HG03457 (cell line): Measurements from ENCODE around the gene ATP11C.
"Not testable (repeated sequence)": the region's sequence is repeated elsewhere in the genome, so short reads cannot be mapped to it uniquely, and the experiment has no call there.

ENCODE experiments used
- ATAC-seq: cut with Tn5 transposase; IDR thresholded peaks from one replicate; pipeline ENCODE4 v1.9.1; 2021; ENCODE audit warnings: moderate number of reproducible peaks; ENCODE audit not compliant: unreplicated experiment

ATP11C gene

DNA sequence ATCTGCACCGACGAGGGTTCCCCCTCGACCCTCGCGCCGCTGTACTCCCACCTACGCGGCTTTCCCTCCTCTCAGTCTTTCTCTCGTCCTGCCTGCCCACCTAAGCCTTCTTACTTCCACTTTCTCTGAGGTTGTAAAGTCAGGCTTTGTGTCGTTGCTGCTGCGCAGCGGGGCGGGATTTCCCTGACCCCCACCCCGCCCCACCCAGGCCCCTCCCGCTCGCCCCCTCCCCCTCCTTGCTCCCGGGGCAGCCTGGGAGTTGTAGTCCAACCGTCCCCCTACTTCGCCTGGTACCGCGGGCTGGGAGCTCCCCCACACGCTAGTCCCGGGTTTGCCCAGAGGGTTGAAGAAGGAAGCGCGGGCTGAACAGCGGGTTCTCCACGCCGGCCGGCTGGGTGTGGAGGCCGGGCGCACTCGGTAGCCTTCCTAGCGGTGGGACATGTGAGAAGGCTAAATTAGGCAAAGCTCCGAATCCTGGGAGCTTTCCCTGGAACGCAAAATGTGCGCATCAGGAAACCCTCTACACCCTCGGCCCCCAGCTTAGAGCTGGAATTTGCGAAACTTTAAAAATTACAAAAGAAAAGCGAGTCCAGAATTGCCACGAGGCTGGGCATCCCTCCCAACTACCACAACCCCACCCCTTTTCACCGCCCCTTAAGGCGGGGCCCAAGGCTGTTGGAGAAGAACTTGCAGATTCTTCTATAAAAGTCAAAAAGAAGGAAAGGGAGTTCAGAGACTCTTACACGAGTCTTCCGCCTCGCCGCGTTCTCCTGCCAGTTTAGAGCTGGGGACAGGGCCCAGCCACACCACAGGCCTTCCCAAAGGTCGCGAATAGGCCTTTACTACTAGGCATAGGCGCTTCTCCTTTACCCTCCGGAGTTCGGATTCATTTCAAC lies at the start of gene ATP11C:
Gene ATP11C, minus strand, starts transcription at position 153 of the 896 bp plus-strand sequence. CDS start 1,011 bp downstream, outside the sequence.
- peak; percentile 80 for ATAC-seq

GRCh38 chrX:139974471-139974870 lies 41.6 kb upstream of the ATP11C start:
- ATAC-seq = no peak

DNA sequence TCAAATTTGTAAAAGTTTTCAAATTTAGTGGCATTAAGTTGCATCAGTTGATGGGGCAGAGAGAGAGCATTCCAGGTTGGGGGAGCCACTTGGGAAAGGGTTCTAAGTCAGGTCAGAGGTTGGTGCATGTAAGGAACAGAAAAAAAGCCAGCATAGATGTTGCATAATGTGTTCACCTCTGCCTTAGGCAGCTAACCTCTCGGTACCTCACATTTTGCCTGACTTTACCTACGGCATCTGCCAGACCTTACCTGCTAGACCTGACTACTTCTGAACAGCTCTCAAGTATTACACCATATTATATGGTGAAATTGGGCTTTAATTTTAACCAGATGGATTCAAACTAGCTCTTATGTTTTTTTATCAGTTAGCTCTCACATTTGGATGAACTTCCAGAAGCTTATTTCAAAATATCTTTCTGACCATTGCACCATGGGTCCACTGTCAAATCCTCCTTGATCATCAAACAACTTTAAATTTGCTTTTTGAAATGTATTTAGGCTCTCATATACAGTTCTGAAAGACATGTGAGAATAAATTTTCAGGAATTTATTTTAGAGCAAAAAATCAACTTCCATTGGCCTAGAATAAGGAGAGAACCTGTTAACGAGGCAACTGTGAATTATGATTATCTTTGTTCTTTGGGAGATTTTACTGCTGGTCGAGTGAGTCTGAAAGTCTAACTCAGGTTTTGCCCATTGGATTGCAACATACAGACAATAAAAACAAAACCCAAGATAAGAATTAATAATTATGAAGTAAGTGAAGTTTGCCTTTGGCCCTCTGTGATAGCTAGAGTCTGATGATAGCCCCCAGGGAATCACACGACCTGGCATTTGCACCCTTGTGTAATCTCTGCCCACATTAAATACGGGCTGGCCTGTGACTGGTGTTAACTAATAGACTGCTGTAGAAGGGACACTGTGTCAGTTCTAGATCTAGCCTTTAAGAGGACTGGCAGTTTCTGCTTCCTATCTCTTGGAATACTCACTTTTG lies 40.1 kb upstream of the ATP11C start:
- ATAC-seq = no peak

DNA sequence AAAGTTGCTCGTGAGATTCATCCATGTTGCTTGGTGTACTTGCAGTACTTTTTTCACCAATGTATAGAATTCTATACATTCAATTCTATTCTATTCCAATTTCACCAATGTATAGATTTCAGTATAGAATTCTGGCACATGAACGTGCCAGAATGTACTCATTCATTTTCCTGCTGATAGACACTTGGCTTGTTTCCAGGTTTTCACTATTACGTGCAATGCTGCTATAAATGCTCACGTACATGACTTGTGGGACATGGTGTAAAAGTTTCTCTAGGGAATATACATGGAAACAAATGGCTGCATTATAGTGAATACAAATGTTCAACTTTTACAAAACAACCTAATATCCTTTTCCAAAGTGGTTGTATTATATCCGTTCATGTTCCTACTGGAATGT lies 39.3 kb upstream of the ATP11C start:
- no peak for ATAC-seq

- ATAC-seq = no peak
Measured at GRCh38 chrX:139971394-139971749, 38.5 kb upstream of the ATP11C start.

DNA sequence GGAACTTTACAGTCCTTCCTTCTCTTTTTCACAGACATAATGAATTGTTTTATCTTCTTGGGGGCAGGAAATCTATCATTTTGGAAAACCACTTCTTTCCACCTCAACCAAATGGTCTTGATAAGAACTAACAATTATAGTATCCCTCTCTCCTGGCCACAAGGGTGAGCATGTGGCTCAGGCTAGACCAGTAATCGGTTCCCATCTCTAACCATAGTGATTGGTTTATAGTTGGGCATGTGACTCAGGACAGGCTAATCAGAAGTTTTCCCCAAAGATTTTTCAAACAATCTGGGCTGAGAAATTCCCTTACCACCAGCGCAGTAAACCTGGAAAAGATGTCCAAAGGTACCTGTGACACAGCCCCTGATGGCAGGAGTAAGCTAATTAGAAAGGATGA lies 36.4 kb upstream of the ATP11C start:
- ATAC-seq = no peak

GRCh38 chrX:139967750-139968149 lies 34.9 kb upstream of the ATP11C start:
- no peak for ATAC-seq

DNA sequence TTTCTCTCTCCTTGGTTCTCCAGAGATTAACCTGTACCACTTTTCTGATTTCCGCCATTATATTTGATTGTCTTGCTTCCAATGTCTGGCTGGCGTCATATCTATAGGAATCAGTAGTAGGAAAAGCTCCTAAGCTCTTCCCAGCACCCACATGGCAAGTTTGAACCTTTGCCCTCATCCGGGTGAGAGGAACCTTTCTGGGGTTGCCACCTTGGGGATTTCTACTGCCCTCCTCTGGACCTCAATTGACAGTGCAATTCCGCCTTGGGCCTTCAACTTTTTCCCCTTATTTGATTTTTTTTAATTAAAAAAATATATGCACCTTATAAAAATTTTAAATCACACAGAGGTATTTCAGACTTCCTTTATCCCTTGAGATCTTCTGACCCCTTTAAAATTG lies 34.4 kb upstream of the ATP11C start:
- no peak for ATAC-seq

DNA sequence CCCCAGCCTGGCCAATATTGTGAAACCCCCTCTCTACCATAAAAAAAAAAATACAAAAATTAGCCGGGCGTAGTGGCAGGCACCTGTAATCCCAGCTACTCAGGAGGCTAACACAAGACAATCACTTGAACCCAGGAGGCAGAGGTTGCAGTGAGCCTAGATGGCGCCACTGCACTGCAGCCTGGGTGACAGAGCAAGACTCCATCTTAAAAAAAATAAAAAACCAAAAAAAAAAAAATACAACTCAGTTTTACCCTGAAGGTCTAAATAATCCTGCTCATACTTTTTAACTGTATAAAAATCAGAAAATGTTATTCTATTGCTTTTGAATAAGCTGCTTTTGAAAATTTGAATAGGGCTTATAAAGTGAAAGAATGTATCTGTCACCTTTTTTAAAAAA lies 33.3 kb upstream of the ATP11C start:
- ATAC-seq = not testable (repeated sequence)

GRCh38 chrX:139965421-139965820 lies 32.6 kb upstream of the ATP11C start, which contains the start of gene CXorf66:
Gene CXorf66 (minus strand): TSS chrX:139965521. CDS start chrX:139965496, 25 bp downstream.
- ATAC-seq = no peak

DNA sequence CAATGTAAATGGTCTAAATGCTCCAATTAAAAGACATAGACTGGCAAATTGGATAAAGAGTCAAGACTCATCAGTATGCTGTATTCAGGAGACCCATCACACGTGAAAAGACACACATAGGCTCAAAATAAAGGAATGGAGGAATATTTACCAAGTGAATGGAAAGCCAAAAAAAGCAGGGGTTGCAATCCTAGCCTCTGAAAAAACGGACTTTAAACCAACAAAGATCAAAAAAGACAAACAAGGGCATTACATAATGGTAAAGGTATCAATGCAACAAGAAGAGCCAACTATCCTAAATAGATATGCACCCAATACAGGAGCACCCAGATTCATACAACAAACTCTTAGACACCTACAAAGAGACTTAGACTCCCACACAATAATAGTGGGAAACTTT lies 28.2 kb upstream of the ATP11C start:
- not testable (repeated sequence) for ATAC-seq

GRCh38 chrX:139949703-139950102 lies 16.9 kb upstream of the ATP11C start:
- no peak for ATAC-seq

DNA sequence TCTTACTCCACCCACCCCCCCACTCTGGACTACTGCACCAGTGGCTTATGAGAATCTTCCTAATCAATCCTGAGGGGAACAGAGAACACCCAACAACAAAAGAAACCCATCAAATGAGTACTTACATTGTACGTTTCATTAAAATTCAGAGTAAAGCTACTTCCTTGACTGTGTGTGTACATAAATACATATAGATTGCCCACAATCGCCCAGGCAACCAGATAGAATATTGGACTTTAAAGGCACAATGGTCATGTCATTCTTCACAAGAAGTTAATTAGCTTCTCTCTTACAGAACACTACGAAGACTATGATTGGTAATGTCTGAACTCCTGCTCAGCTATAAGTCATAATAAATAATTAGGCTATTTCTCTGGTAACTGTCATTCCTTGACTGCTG lies 12.2 kb upstream of the ATP11C start:
- ATAC-seq = no peak

DNA sequence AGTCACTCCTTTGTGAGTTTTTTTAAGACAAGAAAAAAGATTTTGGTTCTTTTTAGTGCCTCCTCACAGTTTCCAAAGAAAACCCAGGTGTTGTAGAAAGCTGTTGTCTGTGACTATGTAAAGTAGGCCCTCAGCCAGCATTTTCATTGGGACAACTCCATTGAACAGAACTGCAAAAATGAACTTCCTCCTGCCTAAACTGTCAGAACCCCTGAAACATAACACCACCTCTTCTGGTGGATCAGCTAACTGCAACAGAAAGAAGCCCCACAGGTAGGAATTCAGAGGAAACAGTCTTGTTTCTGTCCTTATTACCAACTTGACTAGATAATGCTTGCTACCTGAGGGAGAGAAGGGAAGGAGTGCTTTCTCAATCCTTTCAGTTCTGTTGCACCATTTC lies 3.4 kb upstream of the ATP11C start:
- no peak for ATAC-seq

DNA sequence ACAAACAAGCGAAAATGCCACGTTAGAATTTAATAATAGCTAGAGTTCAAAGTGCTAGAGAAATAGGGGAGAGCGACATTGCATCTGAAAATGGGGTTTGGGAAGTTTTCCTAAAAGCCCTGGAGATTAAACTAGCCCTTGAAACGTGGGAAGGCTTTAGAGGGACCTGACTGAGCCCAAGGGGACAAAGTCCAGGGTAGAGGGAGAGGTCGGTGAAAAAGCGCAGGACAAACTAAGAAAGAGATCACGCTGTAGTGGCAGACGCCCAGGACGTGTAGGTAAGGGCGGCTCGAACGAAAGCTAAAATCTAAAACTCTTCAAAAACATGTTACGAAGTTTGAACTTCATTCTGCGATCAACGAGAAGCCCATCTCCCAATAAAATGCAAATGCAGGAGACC lies 1.1 kb upstream of the ATP11C start:
- no peak for ATAC-seq

DNA sequence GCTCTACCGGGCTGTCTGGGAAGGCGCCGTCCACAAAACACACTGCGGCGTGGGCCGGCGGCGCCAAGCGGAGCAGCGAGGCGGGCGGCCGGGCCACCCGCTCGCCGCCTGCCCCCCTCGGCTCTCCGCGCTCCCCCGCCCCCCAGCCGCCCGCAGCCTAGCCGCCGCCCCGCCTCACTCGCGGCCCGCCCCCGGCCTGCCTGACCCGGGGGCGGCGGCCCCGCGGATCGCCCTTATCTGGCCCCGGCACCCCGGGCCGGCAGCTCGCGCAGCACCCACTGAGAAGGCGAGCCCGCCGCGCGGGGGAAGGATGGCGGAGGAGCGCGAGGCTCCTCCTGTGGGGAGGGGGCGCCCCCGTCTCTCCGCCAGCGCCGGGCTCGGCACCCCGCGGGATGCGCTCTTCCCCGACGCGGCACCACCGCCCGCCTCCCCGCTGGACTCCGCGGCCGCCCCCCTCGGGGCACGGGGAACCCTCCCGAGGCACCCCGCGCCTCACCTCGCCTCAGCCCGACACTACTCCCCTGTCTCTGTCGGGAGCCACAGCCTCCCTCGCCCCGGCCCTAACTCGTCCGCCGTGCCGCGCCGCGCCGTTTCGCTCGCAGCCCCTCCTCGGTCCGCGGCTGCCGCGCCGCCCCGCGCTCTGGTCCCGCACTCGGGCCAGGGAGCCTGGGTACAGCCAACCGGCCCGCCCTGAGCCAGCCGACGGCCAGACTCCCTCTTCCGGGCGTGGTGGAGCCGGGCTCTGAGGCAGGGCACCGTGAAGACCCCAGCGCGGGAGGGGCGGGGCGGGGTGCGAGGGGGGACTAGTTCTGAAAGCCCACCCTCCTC lies 566 bp downstream of the ATP11C start:
- ATAC-seq = peak; percentile 30

DNA sequence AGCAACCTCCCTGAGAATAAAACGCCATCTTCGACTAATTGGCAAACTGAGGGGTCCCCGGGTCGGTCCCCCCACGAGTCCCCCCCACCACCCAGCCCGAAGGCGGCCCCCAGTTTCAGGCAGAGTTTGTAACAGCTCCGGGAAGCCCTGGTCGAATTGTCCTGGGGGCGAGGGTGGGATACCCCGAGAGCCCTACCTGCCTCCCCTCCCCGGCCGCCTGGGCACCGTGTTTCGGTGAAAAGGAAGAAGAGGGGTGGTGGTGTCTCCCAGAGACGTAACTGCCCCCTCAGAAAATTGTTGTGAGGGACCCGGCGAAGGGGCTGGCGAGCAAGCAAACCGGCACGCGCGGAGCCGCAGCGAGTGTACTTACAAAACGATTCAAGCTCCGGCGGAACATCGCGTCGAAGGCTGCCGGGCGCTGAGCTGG lies 1.2 kb downstream of the ATP11C start:
- ATAC-seq = no peak

- no peak for ATAC-seq
Measured at GRCh38 chrX:139930916-139931645, 1.8 kb downstream of the ATP11C start.

DNA sequence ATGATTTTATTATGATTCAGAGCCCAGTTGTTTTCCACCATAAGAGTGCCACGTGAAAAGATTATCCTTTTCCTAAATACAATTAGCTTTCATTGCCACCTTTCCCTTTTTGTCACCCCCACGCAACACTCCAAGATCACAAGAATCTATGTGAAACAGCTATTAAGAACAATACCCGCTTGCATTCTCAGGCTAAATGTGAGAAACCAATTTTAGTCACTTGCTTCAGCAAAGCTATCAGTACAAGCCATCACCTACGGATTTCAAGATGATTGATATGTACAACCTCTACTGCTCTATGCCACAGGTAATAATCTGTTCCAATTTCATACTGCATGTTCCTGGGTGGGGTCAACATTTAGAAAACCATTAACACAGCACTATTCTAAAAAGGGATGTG lies 2.5 kb downstream of the ATP11C start:
- no peak for ATAC-seq

- ATAC-seq = no peak
Measured at GRCh38 chrX:139929876-139930275, 3.0 kb downstream of the ATP11C start.
